Fibroblast of upper back skin (primary cell): ENCODE measurements around the gene CHCT1.
A peak's percentile ranks its signal among the peaks of the same experiment; 100 is the strongest.
"Not testable (repeated sequence)": the region's sequence is repeated elsewhere in the genome, so short reads cannot be mapped to it uniquely, and the experiment has no call there.

Experiments
- DNase-seq: peaks from one replicate; pipeline ENCODE4 v3.0.0-alpha.2; 2013

CHCT1 gene

DNA sequence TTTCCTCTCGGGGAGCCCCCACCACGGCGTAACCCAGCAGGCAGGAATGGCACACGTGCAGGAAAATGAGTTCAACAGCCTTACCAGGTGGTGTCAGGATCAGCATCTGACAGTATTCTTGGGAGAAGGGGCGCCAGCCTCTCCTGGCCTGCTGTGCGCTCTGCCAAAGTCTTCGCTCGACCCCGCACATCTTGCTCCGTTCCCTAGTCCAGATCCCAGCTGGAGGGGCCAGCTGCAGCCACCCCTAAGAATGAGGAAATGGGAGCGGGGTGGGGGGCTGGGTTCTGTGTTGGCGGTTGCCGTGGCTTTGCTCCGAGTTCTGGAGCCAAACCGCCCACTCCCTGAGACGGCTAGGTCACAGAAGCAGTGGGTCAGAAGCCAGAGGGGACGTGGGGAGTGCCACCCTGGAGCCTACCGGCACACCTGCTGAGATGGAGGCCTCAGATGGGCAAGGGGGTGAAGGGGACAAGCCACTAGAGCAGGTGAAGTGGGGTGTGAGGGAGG, at the start of gene CHCT1:
CHCT1 (plus strand) TSS at position 328 of the 504 bp plus-strand sequence; CDS start at position 432, 104 bp downstream.
- DNase-seq: no peak

DNA sequence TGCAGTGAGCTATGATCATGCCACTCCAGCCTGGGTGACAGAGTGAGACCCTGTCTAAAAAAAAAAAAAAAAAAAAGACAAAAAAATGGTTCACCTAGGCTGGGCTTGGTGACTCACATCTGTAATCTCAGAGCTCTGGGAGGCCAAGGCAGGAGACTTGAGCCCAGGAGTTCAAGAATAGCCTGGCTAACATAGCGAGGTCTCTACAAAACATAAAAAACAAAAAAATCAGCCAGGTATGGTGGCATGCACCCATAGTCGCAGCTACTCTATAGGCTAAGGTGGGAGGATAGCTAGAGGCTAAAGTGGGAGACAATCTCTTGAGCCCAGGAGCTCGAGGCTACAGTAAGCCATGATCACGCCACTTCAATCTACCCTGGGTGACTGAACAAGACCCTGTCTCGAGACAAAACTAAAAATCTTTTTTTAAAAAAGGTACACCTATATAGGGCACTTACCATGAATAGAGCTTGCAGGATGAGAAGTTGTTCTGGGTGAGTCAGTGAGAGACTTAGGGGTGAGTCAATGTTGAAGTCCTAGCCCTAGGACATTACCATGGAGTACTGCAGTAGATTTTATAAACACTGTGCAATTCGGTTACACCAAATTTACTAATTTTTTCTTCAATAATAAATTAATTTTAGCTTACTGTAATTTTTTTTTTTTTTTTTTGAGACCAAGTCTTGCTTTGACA, 49.4 kb upstream of the CHCT1 start:
- DNase-seq: peak; percentile 49

DNA sequence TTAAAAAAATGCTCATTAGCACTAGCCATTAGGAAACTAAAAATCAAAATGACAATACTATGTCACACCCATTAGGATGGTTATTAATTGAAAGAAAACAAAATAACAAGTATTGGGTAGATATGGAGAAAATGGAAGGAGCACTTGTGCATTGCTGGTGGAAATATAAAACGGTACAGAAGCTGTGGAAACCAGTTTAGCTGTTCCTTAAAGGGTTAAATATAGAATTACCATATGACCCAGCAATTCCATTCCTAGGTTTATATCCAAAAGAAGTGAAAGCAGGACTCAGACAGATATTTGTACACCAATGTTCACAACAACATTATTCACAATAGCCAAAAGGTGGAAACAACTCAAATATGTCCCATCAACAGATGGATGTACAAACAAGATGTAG, 44.1 kb upstream of the CHCT1 start:
- not testable (repeated sequence) for DNase-seq

DNA sequence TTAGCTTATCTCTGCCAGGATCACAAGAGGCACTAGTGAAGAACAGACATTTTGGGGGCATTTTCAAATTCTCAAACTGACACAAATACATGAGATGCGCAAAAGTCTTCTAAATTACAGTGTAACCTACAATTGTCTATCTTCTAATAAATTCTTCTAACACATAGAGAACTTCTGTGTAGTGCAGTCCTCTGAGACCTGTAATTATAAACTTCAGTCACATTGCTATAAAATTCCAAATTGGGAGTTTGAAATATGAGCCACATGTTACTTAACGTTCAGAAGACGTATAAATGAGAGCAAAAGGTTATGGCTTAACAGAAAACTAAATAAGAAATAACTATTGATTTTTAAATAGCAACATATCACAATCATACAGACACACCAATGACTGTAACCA, 42.8 kb upstream of the CHCT1 start:
- not testable (repeated sequence) for DNase-seq

DNA sequence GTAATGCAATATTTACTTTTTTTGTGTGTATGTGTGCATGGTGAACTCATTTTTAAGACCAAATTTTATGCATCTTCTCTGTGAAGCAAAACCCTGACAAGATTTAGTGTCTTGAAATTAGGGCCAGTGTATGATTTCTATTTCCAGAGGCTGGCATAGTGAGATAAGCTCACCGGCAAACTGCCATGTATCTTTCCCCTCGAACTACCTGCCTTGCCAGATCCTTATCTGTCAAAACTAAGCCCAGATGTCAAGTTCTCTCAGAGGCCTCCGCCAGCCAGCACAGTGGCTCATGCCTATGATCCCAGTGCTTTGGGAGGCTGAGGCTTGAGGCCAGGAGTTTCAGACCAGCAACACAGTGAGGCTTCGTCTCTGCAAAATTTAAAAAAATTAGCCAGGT, 40.3 kb upstream of the CHCT1 start:
- no peak for DNase-seq

DNA sequence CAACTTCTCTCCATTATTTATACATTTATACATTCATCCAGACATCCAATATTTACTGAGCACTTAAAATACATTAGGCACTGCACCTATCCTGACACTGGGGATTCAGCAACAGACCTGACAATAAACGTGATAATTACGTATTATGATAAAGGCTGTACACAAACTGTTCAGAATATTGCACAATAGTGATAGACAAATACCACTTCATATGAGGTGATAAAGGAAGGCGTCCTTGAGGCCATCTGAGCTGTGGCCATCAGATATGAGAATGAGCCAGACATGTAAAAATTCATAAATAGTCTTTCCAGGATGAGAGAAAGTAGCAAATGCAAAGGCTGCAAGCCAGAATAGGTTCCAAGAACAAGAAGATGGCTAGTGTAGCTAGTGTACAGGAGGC, 38.9 kb upstream of the CHCT1 start:
- DNase-seq: no peak

DNA sequence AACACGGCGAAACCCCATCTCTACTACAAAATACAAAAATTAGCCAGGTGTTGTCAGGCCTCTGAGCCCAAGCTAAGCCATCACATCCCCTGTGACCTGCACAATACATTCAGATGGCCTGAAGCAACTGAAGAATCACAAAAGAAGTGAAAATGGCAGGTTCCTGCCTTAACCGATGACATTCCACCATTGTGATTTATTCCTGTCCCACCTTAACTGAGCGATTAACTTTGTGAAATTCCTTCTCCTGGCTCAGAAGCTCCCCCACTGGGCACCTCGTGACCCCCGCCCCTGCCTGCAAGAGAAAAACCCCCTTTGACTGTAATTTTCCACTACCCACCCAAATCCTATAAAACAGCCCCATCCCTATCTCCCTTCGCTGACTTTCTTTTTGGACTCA, 37.4 kb upstream of the CHCT1 start:
- not testable (repeated sequence) for DNase-seq

DNA sequence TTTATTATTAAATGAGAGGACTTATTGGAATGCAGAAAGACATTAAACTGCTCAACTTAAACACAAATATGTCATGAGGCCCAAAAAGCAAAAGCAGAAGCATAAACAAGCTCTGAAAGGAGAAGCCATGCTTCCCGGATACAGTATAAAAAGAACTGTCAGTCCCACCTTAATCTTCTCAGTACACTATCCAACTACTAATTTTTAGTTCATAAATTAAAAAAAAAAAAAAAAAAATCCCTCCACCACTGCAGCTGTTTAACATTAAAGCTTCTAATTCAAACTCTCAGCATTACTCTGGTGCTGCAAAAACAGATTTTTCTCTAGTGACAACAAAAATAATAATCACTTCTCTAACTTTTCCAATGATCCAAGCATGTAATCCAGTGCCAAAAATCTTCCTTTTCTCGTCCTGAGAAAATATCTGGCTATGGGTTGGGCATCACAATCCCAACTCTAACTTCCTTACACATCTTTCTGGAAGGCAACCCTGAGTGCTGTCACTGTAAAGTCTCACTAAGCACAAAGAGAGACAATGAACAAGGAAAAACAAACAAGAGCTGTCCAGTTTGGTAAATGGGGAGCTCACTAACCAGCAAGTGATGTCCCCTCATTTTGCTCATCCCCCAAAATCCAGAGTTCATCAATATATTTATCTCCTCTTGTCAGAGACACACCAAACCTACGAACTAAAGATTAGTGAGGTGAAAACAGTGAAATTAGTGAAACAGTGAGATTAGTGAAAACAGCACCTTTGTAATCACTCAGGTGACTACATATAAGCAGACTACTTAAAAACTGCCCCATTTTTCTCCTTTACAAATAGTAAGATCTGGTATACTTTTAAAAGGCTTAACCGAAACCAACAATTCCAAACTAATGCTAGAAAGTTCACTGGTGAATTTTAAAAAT, 35.9 kb upstream of the CHCT1 start:
- peak; percentile 27 for DNase-seq

DNA sequence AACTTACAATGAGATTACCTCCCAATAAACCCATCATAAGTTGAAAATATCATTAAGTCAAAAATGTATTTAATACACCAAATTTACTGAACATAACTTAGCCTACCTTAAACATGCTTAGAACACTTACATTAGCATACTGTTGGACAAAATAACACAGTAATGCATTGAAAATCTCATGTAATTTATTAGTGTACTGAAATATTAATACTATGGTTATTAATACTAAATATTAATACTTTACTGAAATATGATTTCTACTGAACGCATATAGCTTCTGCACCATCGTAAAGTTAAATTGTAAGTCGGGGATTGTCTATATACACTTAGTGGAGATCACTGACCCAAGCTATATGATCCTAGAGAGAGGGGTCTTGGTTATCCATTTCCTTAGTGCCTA, 34.6 kb upstream of the CHCT1 start:
- DNase-seq: no peak

DNA sequence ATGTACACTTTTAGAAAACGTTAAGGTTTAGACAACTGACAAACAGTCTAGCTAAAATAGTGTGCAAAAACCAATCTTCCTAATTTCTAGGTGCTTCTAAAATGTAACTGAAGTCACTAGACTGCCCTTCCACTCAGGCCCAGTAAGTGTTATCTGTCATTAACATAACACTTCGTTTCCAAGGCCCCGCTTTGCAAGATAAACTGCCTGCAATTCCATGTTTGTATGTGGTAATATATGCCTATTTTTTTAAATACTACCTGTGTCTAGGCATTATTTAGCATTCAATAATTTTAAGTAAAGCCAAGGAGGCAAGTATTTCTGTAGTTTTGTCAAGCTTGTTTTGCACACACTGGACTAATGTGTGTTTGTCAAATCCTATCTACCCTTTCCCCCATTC, 33.5 kb upstream of the CHCT1 start:
- DNase-seq: no peak

DNA sequence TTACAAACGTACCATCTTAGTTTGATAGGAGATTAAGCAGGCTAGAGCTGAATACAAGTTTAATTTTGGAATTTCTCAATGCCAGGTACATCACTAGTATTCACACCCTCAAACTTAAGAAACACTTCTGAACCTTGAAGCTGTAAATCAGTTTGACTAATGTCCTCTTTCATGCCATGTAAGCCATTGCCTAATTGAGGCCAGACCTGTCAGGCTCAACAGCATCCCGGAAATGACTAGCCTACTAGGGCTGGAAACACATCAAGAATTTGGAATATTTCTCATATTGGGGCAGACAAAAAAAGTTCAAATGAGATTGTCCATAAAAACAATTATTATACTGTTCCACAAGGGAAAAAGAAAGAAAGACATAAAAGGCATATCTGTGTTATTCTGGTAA, 32.1 kb upstream of the CHCT1 start:
- peak; percentile 87 for DNase-seq

DNA sequence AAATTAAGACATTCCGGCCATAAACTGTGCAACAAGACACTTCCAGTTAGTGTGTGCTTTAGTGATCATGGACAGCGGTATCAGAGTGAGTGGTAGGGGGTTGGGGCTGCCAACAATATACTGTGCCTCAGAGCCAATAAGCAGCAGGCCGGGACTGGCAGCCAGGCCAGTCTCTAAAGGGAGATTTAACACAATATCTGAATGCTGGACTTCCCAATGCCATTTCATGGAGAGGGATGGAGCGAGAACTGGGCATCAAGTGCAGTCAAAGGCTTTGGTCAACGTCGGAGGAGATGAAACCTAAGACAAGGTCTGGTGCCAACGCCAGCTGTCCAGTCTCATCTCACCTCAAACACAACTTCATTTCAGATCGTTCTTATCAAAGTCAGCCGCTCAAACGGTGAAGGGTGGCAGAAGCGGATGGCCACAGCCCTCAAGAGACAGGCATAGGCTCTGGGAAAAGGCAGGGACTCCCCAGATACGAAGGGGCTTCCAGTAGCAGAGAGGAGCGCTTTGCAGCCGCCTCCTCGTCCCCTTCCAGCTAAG, 31.3 kb upstream of the CHCT1 start:
- DNase-seq: peak; percentile 49

DNA sequence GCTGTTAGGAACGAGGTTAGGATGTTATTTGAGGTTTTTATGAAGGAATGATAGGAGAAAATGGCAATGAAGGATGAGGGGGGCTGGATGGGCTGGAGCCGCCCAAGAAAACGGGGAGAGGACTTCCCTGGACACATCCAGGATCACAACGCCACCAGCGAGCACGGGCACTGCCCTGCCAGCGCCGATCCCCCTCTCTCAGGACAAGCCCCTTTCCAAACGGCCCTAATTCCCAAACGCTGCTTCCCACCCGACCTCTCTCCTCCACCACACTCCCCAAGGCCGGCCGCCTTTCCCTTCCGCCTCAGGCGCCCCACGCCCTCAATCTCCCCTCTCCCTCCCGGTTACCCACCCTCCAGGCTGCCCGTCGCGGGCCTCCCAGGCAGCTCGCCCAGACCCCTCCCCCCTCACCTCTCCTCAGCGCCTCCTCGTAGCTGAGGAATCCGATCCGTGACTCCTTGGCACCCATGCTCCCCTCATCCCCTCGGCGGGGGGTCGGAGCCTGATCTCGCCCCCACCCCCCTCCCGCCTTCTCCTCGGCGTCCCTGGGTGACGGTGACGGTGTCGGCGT, 30.7 kb upstream of the CHCT1 start:
- no peak for DNase-seq

DNA sequence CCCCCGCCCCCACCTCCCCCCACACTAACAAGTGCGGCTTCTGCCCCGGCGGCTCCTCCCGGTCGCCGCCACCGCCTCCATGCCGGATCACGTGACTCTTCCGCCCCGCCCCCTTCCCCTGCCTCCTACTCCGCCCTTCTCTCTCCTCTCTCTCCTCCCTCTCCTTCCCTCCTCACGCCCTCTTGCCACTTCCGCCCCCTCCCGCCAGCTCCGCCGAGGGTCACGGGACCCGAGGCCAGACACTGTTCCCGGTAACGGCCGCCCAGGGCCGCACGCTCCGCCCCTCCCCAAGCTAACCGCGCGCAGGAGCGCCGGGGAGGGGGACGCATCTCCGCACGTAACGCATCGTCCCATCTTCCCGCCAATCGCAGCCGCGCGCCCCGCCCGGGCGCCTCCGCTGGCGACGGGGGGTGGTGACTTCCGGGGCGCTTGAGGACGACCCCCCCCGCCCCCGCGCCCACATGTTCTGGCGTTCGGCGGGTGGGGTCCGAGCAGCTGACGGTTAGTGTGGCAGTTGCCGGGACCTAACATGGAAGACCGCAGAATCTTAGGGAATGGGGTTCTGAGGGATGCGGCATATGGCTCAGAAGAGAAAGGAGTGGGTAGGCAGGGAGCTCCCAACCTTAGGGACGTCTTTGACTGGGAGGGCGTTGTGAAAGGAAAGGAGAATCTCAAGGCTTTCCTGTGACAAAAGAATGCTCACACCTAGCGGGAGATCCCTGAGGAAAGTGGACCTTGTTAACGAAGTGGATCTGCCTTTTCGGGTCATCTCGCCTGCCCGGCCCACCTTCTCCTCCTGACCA, 30.0 kb upstream of the CHCT1 start, which contains the start of gene USP32:
USP32 (minus strand) TSS at position 92 of the 803 bp plus-strand sequence. CDS start 194 bp downstream, outside the sequence.
- peak; percentile 99 for DNase-seq

DNA sequence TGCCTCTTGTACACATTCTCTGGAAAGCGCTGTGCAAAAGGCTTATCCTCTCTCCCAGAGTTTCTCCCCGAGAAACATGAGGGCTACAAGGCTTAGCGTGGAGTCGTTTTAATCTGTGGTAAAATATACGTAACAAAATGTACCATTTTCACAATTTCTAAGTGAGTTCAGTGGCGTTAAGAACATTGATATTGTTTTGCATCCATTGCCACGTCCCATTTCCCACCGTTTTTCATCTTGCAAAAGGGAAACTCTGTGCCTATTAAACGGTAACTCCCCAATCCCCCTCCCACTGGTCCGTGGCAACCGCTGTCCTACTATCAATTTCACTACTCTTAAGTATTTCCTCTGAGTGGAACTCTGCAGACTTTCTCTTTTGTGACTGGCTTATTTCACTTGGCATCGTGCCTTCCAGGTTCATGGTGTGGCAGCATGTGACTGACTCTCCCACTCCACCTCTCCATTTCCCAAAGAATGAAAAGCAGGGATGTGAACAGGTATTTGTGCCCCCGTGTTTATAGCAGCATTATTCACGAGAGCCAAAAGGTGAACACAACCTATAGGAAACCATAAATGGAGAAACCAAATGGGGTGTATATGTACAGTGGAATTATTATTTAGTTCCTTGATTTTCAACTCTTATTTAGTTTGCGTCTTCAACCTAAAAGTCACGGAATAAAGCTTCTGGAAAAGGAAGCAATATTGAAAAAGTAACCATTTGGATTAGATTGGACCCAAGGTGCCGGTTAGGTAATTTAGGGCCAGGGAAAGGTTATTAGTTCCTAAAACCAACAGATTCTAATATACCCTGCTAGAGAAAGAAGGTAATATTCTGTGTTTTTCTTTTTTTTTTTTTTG, 29.2 kb upstream of the CHCT1 start:
- peak; percentile 57 for DNase-seq

DNA sequence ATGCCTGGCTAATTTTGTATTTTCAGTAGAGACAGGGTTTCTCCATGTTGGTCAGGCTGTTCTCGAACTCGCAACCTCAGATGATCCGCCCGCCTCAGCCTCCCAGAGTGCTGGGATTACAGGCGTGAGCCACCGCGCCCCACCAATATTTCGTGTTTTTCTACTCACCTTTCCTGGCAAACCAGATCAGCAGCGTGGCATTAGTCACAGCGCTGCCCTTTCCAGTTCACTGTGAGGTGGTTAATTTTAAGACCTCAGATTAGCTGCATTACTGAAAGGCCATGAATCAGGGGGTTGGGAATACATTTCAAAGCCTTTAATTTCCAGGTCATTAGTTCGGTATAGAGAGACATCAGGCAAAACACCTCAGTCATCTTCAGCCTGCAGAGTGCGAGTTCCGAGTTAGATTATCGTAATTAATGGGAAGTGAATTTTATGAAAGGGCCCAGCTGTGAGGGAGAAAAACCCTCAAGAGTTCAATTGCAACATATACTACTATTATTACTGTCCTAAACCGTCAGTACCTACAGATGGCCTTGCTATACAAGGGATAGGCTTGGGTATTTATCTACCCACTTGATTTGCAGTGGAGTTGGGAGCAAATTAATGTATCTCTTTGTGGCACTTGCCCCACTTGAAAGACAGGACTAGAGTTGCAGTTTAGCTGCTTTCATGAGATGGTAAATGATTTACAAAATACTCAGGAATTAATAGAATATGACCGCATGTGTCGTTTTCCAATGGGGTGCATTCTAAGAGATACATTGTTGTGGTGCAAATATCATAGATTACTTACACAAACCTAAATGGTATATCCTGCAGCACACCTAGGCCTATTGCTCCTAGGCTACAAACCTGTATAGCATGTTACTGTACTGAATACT, 28.2 kb upstream of the CHCT1 start:
- no peak for DNase-seq

DNA sequence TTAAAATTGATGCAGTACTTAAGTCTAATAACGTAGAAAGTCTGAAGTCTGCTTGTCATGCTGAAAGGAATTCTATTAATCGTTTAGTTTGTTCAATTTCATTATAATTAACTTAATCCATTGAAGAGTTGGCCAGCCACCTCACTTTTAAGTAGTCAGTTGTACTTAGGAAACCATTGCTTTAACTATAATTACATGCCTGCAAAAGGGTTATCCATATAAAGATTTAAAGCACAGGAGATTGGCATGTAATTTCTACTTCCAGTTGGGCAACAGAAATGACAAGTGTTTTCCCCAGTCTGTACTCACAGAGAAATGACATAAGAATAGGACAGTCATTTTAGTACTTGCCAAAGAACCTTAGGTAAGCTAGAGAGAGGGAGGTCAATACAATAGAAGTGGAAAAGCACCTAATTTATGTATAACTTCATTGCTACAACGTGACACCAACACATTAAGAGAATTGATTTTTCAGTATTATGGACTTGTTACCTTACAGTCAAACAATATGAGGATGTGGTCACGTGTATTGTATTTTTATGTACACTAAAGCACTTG, 26.7 kb upstream of the CHCT1 start:
- no peak for DNase-seq

DNA sequence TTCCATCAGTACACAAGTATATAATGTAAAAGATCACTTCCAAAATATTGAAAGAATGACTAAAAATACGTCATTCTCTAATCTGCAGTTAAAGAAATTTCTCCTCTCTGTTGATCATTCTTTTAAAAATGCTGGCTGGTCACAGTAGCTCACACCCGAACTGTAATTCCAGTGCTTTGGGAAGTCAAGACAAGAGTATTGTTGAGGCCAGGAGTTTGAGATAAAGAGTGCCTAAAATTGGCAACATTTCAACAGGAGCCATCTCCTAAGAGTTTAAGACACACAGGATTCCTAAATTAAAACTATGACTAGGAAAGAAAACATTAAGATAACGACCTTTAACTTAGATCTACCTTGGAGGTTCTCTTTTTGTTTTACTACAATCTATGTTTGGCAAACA, 25.9 kb upstream of the CHCT1 start:
- DNase-seq: no peak

DNA sequence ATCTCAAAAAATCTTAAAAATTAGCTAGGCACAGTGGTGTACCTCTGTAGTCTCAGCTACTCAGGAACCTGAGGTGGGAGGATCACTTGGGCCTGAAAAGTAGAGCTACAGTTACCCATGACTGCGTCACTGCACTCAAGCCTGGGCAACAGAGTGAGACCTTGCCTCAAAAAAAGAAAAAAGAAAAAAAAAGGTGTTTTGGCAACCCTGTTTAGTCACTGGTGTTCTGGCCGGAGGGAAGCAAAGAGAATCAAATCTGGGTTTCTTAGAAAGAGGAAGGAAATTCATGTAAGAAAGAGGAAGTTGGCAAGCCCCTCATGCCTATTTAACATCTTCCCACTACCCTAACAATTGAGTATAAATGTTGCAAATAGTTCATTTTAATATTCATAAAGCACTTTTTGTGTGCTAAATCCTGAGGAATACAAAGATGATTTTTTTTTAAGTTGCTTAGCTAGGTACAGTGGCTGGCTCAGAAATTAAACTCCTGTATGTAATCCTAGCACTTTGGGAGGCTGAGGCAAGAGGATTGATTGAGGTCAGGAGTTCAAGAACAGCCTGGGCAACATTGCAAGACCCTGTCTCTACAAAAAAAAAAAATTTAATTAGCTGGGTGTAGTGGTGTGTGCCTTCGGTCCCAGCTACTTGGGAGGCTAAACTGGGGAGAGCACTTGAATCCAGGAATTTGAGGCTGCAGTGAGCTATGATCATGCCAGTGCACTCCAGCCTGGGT, 23.9 kb upstream of the CHCT1 start:
- DNase-seq: no peak
